IMR-90 (cell line): ENCODE measurements around the gene ADIG.
"Not testable (repeated sequence)": the region's sequence is repeated elsewhere in the genome, so short reads cannot be mapped to it uniquely, and the experiment has no call there.

ENCODE experiments used
- BHLHE40 ChIP-seq: fragments of 150-350 bp; IDR thresholded peaks from 2 replicates; pipeline ENCODE4 v1.6.1; 2016; ENCODE audit warnings: mild to moderate bottlenecking, low read depth, low read length
- CEBPB ChIP-seq: IDR thresholded peaks from 2 replicates; pipeline ENCODE4 v1.6.1; 2012; ENCODE audit warnings: low read depth, low read length, improper control_type of control experiment
- CHD1 ChIP-seq: IDR thresholded peaks from 2 replicates; pipeline ENCODE4 v1.6.1; 2012; ENCODE audit warnings: low read depth, low read length, improper control_type of control experiment
- FOS ChIP-seq: fragments of 150-350 bp; IDR thresholded peaks from 2 replicates; pipeline ENCODE4 v1.6.1; 2016; ENCODE audit warnings: low read depth, low read length
- MAFK ChIP-seq: IDR thresholded peaks from 2 replicates; pipeline ENCODE4 v1.6.1; 2012; ENCODE audit warnings: low read depth, low read length, improper control_type of control experiment
- MAZ ChIP-seq: IDR thresholded peaks from 2 replicates; pipeline ENCODE4 v1.6.1; 2012; ENCODE audit warnings: low read depth, mild to moderate bottlenecking, low read length, improper control_type of control experiment, moderate library complexity, borderline replicate concordance
- MXI1 ChIP-seq: IDR thresholded peaks from 2 replicates; pipeline ENCODE4 v1.6.1; 2012; ENCODE audit warnings: low read depth, mild to moderate bottlenecking, low read length, moderate library complexity, borderline replicate concordance
- POLR2A ChIP-seq: IDR thresholded peaks from 2 replicates; pipeline ENCODE4 v1.6.1; 2012; ENCODE audit warnings: mild to moderate bottlenecking, low read depth, low read length
- RAD21 ChIP-seq: IDR thresholded peaks from 2 replicates; pipeline ENCODE4 v1.6.1; 2012; ENCODE audit warnings: low read length, improper control_type of control experiment
- RCOR1 ChIP-seq: IDR thresholded peaks from 2 replicates; pipeline ENCODE4 v1.6.1; 2012; ENCODE audit warnings: mild to moderate bottlenecking, low read length, improper control_type of control experiment; ENCODE audit not compliant: insufficient replicate concordance
- RFX5 ChIP-seq: IDR thresholded peaks from 2 replicates; pipeline ENCODE4 v1.8.0; 2012; ENCODE audit warnings: low read depth, mild to moderate bottlenecking, low read length, moderate library complexity
- SMC3 ChIP-seq: fragments of 150-350 bp; IDR thresholded peaks from 2 replicates; pipeline ENCODE4 v1.6.1; 2016; ENCODE audit warnings: low read depth, mild to moderate bottlenecking, antibody characterized with exemption, low read length, moderate library complexity
- TF ChIP-seq, protein P1 (sequence below): conservative IDR thresholded peaks from 2 replicates; pipeline ENCODE4 v1.5.1; 2012; ENCODE audit warnings: mild to moderate bottlenecking, low read depth, low read length, improper control_type of control experiment

DNA sequence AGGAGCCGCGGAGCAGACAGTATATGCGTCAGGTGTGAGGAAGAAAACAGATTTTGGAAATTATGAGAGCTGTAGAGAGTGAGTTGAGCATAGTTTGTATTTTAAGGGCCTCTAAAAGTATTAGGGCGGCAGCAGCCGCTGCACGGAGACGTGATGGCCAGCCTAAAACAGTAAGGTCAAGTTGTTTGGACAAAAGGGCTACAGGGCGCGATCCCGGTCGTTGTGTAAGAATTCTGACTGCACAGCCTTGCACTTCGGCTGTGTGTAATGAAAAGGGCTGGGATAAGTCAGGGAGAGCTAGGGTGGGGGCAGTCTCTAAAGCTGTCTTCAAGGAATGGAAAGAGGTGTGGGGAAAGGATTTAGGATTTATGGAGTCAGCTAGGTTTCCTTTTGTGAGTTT is 13.3 kb downstream of the ADIG start:
- TF ChIP-seq, protein P1, sequence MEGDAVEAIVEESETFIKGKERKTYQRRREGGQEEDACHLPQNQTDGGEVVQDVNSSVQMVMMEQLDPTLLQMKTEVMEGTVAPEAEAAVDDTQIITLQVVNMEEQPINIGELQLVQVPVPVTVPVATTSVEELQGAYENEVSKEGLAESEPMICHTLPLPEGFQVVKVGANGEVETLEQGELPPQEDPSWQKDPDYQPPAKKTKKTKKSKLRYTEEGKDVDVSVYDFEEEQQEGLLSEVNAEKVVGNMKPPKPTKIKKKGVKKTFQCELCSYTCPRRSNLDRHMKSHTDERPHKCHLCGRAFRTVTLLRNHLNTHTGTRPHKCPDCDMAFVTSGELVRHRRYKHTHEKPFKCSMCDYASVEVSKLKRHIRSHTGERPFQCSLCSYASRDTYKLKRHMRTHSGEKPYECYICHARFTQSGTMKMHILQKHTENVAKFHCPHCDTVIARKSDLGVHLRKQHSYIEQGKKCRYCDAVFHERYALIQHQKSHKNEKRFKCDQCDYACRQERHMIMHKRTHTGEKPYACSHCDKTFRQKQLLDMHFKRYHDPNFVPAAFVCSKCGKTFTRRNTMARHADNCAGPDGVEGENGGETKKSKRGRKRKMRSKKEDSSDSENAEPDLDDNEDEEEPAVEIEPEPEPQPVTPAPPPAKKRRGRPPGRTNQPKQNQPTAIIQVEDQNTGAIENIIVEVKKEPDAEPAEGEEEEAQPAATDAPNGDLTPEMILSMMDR, result not testable (repeated sequence)
- not testable (repeated sequence) for TF ChIP-seq POLR2A, FOS, RFX5, CEBPB, RCOR1, CHD1, MAFK, BHLHE40, MAZ, SMC3, MXI1, RAD21
